Stomach (tissue), 9 donors: ENCODE data around the gene LARGE2. TPM values are rescaled to one million over a fixed set of nuclear protein-coding genes. Genes with fewer than 3 reads are reported as not detected.

Experiments
- DNase-seq, 2 donors: peaks; one replicate each; pipeline versions ENCODE4 v3.0.0 to v3.0.0-alpha.2; 2013 to 2019
- H3K27ac ChIP-seq, 5 donors: fragments of 200-600 bp in 4 of 5; sonication (generic) in 4 of 5; one replicate each; pipeline ENCODE4 v1.5.1; 2013 to 2019; ENCODE audit warnings: mild to moderate bottlenecking in 1 of 5, moderate library complexity in 1 of 5
- H3K27me3 ChIP-seq, 3 donors: fragments of 200-600 bp; sonication (generic); one replicate each; pipeline ENCODE4 v1.5.1; 2017 to 2019; ENCODE audit warnings: mixed run types in 1 of 3
- H3K36me3 ChIP-seq, 4 donors: fragments of 200-600 bp; sonication (generic); 1 replicate in 3 of 4; 2 replicates in 1 of 4; pipeline ENCODE4 v1.5.1; 2016 to 2019
- H3K4me1 ChIP-seq, 4 donors: fragments of 200-600 bp; sonication (generic); one replicate each; pipeline ENCODE4 v1.5.1; 2016 to 2019
- H3K4me3 ChIP-seq, 4 donors: fragments of 200-600 bp; sonication (generic) in 3 of 4; one replicate each; pipeline ENCODE4 v1.5.1; 2016 to 2019; ENCODE audit warnings: mild to moderate bottlenecking in 1 of 4
- H3K9me3 ChIP-seq, 4 donors: fragments of 200-600 bp; sonication (generic); one replicate each; pipeline ENCODE4 v1.5.1; 2016 to 2019
- EP300 ChIP-seq: sonication (generic); formaldehyde crosslinking; IDR thresholded peaks from one replicate; pipeline ENCODE4 v1.6.1; 2017; ENCODE audit warnings: antibody characterized with exemption
- POLR2A ChIP-seq, 4 donors: fragments of 450-650 bp; IDR thresholded peaks; one replicate each; pipeline ENCODE4 v1.6.1; 2016; ENCODE audit warnings: antibody characterized with exemption in 4 of 4, control low read depth in 2 of 4, mild to moderate bottlenecking in 1 of 4, moderate library complexity in 1 of 4
- POLR2AphosphoS5 ChIP-seq, 3 donors: sonication (generic); formaldehyde crosslinking; IDR thresholded peaks; one replicate each; pipeline ENCODE4 v1.6.1; 2016; ENCODE audit warnings: antibody characterized with exemption in 3 of 3
- WGBS, 5 donors: extraction: QIAGEN DNeasy Blood & Tissue Kit in 3 of 5; methylation state at CpG; one replicate each; pipeline versions ENCODE4 v1.1.5 to v1.1.7; 2013 to 2018; 5-methylcytosine and 5-hydroxymethylcytosine counted together
- intact Hi-C: fragments of 100-400 bp; cut with DNase I; formaldehyde crosslinking; loops from one replicate; pipeline ENCODE4 v1.15.1; 2023; ENCODE audit warnings: low total_unique reads
- polyA plus RNA-seq, 3 donors: library from polyadenylated mRNA; stranded (reverse); fragments of 200-250 nt; gene quantifications; one replicate each; pipeline ENCODE4 v1.2.3, GENCODE V29; 2013
- total RNA-seq, 5 donors: library from RNA; depleted of rRNA; stranded (reverse); fragments of >200 nt; gene quantifications; one replicate each; pipeline versions ENCODE4 v1.1.0 to v1.2.3, GENCODE V29; 2014 to 2016
- TF ChIP-seq, protein P1 (sequence below), 7 experiments: fragments of 450-650 bp in 4 of 7; fragments of 200-600 bp in 3 of 7; sonication (generic) in 3 of 7; IDR thresholded peaks; one replicate each; pipeline ENCODE4 v1.5.1; 2016 to 2019; ENCODE audit warnings: antibody characterized with exemption in 7 of 7, control low read depth in 2 of 7, mild to moderate bottlenecking in 1 of 7
- donor health status: healthy with polysubstance abuse.
- donor health status: Bipolar disorder and iron deficiency.
- donor health status: healthy.

Gene LARGE2
- total and polyA plus RNA-seq, 8 donors, result 4.2 to 45.1 (median 12.5) TPM; not detected in 2

DNA sequence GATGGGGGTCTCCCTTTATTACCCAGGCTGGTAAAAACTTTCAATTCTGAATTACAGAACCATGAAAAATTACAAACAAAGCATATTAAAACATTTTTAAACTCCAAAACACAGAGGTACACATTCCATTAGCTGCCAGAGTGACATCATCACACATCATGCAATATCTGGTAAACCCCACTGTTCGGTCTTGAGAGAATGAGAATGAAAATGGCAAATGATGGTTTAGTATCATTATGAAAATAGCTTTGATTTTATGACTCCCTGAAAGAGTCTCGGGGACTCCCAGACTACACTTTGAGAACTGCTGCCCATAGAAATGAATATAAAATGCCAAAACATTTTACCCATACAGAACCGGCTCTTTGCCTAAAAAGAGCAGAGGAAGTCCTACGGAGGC, 18.8 kb downstream of the LARGE2 start:
- Histone ChIP-seq H3K36me3 (peaks cover 26 to 84% (median 71%) of the 10 kb centered on the region in 4 donors), H3K27me3 (no peaks in the 10 kb centered on the region), H3K4me3 (no peak overlapping the region), H3K27ac (no peak overlapping the region), H3K9me3 (no peaks in the 10 kb centered on the region), H3K4me1 (no peaks in the 10 kb centered on the region)
- TF ChIP-seq POLR2A (IDR thresholded peaks at IDR 0.05), result no peak
- no peak for TF ChIP-seq EP300
- no peak for TF ChIP-seq POLR2AphosphoS5 (IDR thresholded peaks at IDR 0.05)
- TF ChIP-seq, protein P1, sequence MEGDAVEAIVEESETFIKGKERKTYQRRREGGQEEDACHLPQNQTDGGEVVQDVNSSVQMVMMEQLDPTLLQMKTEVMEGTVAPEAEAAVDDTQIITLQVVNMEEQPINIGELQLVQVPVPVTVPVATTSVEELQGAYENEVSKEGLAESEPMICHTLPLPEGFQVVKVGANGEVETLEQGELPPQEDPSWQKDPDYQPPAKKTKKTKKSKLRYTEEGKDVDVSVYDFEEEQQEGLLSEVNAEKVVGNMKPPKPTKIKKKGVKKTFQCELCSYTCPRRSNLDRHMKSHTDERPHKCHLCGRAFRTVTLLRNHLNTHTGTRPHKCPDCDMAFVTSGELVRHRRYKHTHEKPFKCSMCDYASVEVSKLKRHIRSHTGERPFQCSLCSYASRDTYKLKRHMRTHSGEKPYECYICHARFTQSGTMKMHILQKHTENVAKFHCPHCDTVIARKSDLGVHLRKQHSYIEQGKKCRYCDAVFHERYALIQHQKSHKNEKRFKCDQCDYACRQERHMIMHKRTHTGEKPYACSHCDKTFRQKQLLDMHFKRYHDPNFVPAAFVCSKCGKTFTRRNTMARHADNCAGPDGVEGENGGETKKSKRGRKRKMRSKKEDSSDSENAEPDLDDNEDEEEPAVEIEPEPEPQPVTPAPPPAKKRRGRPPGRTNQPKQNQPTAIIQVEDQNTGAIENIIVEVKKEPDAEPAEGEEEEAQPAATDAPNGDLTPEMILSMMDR (IDR thresholded peaks at IDR 0.05), result no peak
- intact Hi-C loops, result no loop called here
- DNase-seq, result no peak
- WGBS, 5 donors, result 82 to 98% (median 91%) methylated on average over 4 of the region's 4 CpGs

DNA sequence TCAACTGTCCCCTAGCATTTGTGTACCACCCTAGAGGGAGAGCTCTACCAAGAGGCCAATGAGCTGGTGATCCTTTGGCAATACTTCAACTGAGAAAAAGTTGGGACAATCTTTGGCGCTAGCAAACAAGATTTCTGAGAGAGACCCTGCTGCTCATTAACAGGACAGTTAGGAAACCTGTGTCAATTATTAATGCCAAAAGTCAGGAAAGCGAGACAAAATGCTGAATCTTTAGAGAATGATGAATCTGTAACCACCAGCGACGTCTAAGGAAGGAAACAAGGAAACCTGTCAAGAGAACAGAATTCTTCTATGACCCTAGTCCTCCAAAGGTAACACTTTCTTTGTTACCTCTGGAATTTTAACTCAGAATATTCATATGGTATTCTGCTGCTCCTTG, 19.9 kb downstream of the LARGE2 start:
- intact Hi-C loops, result no loop called here
- no peak overlapping the region for H3K27ac ChIP-seq
- no peak overlapping the region for H3K4me3 ChIP-seq
- peaks cover 33 to 84% (median 71%) of the 10 kb centered on the region in 4 donors for H3K36me3 ChIP-seq
- 92 to 95% (median 93%) methylated on average over 4 of the region's 4 CpGs for WGBS, 5 donors
- DNase-seq, result no peak
- no peaks in the 10 kb centered on the region for H3K4me1 ChIP-seq
- H3K27me3 ChIP-seq, result no peaks in the 10 kb centered on the region
- TF ChIP-seq, protein P1 (IDR thresholded peaks at IDR 0.05), result no peak
- TF ChIP-seq POLR2AphosphoS5 (IDR thresholded peaks at IDR 0.05) (no peak), POLR2A (IDR thresholded peaks at IDR 0.05) (no peak), EP300 (no peak)
- H3K9me3 ChIP-seq, result no peaks in the 10 kb centered on the region

DNA sequence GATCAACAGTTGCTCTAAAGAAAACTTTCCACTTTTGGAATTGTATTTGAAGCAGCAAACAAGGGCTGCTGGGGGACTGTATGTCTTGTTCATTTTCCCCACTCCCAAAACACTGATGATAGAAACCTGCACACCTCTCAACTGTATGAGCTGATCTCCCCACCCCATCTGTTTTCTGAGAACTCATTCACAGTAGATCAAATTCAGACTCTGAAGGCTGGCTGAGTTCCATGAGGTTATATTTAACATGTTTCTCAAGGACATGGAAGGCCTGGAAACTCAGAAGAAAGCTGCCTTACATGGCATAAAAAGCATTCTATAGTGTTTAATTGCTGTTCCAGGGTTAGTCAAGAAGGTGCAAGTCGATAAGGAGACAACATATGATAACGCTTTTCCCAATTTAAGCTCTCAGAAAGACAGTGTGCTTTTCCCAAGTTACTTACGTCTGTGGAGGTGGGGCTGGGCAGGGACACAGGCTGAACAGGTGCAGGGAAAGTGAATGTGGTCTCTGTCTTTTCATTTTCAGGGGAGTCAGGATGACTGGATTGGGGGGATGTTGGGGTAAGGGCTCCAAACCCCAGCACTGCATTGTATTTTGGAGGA, 23.0 kb downstream of the LARGE2 start:
- TF ChIP-seq EP300, result no peak
- TF ChIP-seq POLR2AphosphoS5 (IDR thresholded peaks at IDR 0.05), result no peak
- no peak for TF ChIP-seq POLR2A (IDR thresholded peaks at IDR 0.05)
- TF ChIP-seq, protein P1 (IDR thresholded peaks at IDR 0.05), result no peak
- peak in 1 of 2 donors; percentile 63 for DNase-seq
- peaks cover 50 to 95% (median 86%) of the 10 kb centered on the region in 4 donors for H3K36me3 ChIP-seq

DNA sequence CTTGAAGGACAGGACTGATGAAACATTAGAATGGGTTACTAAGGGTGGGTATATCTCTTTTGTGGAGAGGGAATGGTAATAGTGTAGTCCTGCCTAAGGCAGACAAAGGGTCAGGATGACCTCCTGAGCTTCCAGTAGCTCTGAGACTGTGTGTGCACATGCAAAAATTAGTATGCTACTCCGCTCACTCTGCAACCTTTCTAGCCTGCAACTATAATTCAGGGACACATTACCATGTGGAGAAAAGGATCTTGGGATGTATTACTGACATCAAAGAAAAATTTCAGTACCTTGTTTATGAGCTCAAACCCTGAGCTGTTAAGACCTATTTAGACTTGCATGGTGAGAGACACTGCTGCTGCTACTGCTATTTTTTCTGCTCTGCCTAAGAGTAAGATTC, 25.4 kb downstream of the LARGE2 start:
- intact Hi-C loops, result no loop called here
- no peak for DNase-seq
- 93 to 100% (median 98%) methylated on average over 1 of the region's 1 CpG for WGBS, 5 donors
- no peak overlapping the region for H3K4me3 ChIP-seq
- H3K27ac ChIP-seq, result no peak overlapping the region
- H3K4me1 ChIP-seq, result peaks cover 0 to 7% (median 0%) of the 10 kb centered on the region in 4 donors
- peaks cover 59 to 98% (median 93%) of the 10 kb centered on the region in 4 donors for H3K36me3 ChIP-seq
- H3K9me3 ChIP-seq, result no peaks in the 10 kb centered on the region
- no peaks in the 10 kb centered on the region for H3K27me3 ChIP-seq
- no peak for TF ChIP-seq POLR2AphosphoS5 (IDR thresholded peaks at IDR 0.05)
- TF ChIP-seq, protein P1 (IDR thresholded peaks at IDR 0.05), result no peak
- no peak for TF ChIP-seq POLR2A (IDR thresholded peaks at IDR 0.05)
- no peak for TF ChIP-seq EP300

More for the DNA sequence above, 23.0 kb downstream of the LARGE2 start:
- no peaks in the 10 kb centered on the region for H3K27me3 ChIP-seq
- no peak overlapping the region for H3K4me3 ChIP-seq
- intact Hi-C loops, result no loop called here
- peak overlapping the region in 1 of 5 donors; percentile 45 for H3K27ac ChIP-seq
- H3K9me3 ChIP-seq, result no peaks in the 10 kb centered on the region
- WGBS, 5 donors, result 81 to 92% (median 84%) methylated on average over 3 of the region's 3 CpGs
- H3K4me1 ChIP-seq, result peaks cover 0 to 7% (median 0%) of the 10 kb centered on the region in 4 donors
